Measurements from ENCODE around the gene RALGPS1.

GRCh38 chr9:127126971-127127370 is 212.4 kb downstream of the RALGPS1 start:
- TF ChIP-seq CTCF (IDR thresholded peaks at IDR 0.05 in 4 of 5, conservative IDR thresholded peaks at IDR 0.05 in 1 of 5), result no peak
- no peak for TF ChIP-seq POLR2A (IDR thresholded peaks at IDR 0.05)

All from gastrocnemius medialis (tissue), 4 donors.